HTERT RPE-1 (cell line): ENCODE data around the gene TMA7.

Experiments used
- in situ Hi-C: fragments of 300-500 bp; cut with MboI; formaldehyde crosslinking; loops from 4 replicates; pipeline ENCODE4 v1.14.3; 2020; ENCODE audit warnings: low sequenced_read_pairs

The TMA7 gene

DNA sequence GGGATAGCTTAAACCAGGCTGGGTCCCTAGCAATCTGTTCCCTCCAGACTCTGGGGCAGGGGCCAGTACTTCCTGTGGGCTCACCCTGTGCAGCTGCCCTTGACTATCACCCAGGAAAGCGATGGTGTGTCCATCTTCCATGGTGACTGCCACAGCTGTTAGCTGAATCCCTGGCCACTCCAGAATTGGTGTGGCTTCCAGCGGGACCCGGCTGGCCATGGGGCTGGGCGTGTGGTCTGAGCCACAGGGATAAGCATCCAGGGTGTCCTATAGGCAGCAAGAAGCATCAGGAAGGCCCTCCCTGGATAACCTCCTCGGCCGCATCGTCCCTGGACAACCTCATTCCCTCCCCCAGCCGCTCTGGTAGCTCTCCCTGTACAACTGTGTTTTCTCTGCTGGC is 17.4 kb upstream of the TMA7 start:
- in situ Hi-C loops, result no loop called here

DNA sequence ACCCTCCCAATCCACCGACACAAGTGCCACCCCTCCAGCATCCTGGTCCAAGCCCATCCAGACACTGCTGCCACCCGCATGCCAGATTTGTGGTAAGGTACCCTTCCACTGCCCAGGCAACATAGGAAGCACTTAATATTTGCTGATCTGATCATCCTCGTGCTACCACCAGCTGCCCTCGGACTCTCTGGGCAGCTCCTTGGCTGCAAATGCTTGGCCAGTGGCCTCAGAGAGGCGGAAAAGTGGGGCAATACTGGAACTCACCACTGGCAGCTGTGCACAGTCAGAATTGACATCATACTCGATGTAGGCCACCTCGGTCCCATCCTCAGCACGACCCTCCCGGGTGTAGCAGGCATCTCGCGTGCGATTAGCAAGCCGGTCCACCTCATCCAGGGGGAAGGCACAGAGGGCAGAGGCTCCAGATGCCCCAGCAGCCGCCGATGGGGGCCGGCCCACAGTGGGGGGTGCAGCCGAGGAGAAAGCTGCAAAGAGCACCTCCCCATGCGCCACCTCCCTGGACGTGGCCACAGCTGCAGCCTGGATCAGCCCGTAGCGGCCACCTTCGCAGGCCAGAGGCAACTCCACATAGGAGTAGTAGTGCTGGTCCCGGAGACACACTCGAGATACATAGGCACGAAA is 16.7 kb upstream of the TMA7 start:
- in situ Hi-C loops, result no loop called here

DNA sequence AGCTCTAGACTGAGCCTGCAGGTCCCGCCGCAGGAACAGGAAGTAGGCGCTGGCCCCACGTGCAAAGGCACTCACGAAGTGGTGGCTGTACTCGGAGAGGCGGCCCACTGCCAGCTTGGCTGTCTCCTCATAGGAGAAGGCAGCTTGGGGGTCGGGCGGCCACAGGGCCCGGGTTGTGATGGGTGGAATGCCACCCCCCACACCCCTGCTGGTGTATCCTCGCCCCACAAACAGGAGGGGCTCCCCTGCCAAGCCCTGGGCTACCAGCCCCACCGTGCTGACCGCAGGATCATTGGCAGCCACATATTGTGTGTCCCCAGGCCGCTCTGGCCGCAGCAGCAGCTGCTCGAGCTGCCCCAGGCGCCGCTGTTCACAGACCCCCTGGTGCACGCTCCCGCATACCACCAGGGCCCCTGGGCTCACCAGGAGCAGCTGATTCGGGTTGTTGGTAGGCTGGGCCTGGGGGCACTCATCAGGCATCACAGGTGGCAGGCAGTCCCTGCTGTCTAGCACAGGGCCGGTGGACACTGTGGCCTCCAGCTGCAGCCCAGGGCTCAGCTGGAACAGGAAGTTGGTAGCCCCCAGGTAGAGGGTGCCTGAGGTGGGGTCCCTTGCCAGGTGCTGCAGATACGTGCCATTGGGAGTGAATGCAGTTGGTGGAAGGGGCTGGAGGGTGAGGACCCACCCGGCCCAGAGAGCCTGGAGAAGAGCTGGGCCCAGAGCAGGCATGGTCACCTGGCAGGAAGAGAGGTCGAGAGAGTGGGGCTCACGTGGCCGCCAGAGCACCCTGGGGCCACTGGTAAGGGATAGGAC is 16.0 kb upstream of the TMA7 start:
- in situ Hi-C loops, result no loop called here

DNA sequence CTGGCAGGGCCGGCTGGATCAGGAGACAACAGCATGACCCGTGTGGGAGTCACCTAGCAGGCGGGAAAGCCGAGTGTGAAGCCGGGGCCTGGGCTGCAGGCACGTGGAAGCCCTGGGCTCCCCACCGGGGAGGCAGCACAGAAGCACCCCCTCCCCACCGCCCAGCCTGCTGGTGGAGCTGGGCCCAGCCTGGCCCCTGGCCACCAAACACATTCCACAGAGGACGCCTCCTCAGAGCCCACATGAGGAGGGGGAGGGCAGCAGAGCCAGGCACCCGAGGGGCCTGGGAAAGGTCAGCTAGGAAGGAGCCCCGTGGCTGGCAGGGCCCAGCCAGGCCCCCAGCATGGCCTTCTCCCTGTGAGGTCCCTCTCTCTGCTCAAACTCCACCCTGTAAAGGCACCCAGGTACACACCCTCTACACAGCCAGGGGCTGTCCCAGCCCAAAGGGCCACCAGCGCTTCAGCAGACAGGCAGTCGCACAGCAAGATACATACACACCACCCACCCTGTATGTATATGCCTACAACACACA is 14.7 kb upstream of the TMA7 start:
- in situ Hi-C loops, result no loop called here

DNA sequence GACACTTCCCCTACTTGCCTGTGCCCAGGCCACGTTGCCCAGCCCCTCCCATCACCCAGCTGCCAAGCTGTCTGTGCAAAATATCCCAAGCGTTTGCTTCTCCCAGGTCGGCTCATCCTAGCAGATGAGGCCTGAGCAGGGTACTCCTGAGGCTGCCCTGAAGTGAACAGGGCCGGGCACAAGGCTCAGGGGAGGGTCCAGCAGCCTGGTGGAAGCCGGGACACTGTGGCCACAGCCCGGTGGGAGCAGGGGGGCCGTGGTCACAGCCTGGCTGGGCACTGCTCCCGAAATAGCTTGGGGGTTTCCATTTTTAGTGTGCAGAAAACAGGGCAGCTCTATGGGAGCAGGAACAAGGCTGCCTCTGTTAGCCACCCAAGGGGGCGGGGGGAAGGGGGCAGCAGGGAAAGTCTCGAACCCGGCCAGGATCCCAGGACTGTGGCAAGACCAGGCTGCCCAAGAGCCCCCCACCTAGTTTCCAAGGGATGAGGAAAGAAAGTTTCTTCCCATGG is 13.6 kb upstream of the TMA7 start:
- in situ Hi-C loops, result no loop called here

DNA sequence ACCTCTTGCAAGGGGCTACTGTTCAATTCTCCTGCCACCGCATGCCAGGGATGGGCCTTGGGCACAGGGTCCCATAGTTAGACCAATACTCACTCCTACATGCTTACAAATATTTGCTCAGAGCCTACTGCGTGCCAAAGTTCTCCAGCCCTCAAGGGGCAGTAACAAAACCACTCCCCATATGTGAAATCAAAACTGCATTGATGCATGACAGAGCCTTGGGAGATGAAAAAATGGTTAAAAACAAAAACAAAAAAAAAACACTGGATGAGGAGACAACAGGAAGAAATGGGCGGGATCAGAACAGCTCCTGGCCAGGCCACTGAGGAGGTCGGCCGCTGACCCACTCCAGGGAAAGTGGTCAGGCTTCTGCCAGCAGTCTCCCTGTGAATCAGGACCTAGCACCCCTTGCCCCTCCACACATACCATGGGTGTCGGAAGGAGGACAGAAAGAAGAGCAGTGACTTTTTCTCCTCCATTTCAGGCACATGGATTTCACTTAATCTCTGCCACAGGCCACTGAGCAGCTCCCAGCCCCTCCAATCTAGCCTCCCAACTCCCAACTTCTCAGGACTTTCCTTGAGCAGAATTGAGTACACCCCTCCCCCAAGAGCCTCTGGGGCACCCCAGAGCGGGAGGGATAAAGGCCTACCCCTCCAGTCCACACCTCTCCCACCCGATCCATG is 13.0 kb upstream of the TMA7 start:
- in situ Hi-C loops, result no loop called here

DNA sequence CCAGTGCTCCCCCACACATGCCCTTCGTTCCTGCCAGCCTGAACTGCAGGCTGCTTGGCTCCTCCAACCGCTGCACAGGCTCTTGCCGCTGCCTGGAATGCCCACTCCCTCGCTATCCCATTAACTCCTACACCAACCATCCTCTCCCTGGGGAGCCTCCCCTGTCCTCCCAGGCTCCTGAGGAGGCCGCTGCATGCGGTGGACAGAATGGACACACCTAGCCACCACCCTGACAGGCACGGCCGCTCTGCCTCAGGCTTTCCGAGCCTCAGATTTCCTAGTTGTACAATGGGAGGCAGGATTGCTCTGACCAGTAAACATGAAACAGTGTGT is 12.5 kb upstream of the TMA7 start:
- in situ Hi-C loops, result no loop called here

DNA sequence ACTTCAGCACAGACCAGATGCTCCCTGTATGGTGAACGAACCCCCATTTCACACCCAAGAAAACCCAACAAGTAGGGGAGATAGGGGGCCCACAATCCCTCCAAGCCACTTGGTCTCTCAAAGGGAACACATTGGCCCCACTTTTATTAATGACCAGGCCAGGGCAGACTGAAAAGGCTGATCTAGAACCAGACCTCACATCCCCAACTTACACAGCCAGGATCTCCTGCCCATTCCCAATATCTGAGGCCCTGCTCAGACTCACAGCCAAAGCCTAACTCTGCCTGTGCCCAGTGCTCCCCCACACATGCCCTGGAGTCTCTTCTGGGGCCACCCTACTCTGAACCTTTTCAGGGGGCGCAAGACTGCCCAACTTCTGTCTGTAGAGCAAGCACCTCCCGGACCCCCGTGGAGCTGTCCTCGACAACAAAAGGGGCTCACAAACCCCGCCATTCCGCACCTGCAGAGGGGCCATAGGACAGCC is 11.9 kb upstream of the TMA7 start:
- in situ Hi-C loops, result no loop called here

DNA sequence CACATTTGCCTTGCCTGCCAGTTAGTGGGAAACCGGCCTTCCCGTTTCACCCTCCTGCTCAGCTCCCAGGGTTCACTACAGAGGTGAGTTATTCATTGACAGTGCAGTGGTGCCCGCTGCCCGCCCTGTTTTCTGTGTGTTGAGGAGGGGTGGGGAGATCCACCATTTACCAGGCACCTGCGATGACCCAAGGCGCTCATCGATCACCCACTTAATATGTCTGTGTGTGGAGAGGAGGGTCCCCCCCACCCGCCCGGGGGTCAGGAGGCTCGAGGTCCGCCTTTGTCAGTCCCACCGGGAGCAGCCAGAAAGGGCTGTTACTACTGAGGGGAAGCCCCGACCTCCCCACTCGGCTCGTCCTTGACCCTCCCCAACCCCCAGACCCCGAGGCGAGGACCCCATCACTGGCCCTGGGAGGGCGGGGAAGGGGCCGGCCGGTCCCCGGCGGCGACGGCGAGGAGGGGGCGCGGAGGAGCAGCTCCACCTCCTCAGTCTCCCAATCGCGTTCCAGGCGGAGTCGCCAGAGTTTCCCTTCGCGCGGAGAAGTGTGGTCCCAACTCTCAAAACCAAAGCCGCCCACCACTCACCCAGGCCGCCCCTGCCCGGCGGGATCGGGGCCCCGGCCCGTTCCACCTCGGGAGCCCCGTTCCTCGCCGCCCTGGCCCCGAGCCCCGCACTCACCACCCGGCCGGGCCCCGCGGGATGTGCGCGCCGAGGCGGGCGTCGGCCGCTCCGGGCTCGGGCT is 11.3 kb upstream of the TMA7 start:
- in situ Hi-C loops, result no loop called here

DNA sequence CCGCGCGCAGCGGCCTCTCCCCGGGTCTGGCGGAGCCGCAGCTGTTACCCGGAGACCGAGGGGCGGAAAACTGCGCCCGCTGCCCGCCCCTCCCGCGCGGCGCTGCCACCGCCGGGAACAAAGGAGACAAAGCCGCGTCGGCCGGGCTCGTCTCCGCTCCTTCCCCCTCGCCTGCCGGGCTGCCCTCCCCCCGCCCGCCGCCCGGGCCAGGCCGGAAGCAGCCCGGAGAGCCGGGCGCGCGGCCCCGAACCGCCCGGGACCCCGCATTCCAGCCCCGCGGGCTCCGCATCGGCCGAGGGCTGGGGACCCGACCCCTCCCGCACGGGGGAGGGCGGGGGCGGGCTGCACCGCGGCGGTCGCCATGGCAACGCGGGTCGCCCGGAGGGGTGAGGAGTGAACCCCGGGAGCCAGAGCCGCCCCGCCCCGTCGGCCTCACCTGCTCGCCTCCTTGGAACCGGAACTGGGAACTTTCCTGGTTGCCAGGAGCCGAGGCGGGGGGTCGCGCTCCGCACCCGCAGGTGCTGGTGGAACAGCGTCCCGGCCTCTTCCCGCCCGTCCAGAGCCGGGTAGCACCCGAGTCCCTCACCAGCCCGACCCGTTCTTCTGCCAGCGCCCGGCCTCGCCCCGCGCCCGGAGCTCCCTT is 10.6 kb upstream of the TMA7 start:
- in situ Hi-C loops, result no loop called here

DNA sequence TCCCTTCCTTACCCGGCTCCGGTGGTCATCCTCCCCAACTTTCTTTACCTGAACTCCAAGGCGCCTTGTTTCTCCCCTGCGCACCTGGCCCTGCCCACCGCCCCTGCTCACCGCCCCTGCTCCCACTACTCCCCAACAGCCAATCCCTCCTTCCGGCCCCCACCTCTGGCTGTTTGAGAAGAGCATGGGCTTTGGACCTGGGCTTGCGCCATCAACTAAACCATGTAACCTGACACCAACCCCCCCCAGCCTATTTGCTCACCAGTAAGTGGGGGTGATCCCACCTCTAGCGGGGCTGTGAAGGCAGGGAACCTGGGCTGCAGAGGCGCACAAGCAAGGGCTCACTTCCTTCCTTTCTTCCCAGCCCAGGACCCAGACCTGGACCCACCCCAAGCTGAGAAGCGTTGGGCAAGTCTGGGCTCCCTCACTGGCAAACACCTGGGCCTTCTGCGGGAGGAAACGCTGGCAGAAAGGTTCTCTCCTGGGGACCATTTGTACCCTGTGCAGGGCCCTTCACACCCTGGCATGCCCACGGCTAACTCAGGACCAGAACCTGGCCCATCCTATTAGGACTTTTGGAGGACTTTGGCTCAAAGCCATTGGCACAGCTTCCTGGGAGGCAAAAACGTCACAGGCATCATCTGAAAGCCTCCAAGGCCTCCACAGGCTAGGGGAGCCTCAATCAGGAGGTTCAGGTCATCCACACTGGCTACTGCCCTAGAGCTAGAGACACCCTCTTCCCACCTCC is 9.9 kb upstream of the TMA7 start, which contains the start of gene PLXNB1:
Gene PLXNB1, minus strand, starts transcription at position 127 of the 748 bp plus-strand sequence. CDS start 5,475 bp downstream, outside the sequence.
- in situ Hi-C loops, result no loop called here

DNA sequence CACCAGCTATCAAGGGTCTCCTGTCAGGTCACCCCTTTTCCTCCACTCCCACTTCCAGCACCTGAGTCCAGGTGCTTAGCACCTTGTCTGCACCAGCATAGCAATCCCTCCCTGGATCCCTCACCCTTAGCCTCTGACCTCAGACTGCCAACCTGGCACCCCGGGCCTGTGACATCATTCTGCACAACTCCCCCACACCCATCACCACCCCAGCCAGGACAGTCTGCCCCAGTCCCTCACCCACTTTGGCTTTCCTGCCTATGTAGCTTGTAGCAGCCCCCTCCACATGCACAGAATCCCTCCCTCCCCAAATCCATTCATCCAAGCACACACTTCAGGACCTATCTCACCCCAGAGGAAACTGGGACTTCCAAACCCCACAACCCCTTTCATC is 9.4 kb upstream of the TMA7 start:
- in situ Hi-C loops, result no loop called here

DNA sequence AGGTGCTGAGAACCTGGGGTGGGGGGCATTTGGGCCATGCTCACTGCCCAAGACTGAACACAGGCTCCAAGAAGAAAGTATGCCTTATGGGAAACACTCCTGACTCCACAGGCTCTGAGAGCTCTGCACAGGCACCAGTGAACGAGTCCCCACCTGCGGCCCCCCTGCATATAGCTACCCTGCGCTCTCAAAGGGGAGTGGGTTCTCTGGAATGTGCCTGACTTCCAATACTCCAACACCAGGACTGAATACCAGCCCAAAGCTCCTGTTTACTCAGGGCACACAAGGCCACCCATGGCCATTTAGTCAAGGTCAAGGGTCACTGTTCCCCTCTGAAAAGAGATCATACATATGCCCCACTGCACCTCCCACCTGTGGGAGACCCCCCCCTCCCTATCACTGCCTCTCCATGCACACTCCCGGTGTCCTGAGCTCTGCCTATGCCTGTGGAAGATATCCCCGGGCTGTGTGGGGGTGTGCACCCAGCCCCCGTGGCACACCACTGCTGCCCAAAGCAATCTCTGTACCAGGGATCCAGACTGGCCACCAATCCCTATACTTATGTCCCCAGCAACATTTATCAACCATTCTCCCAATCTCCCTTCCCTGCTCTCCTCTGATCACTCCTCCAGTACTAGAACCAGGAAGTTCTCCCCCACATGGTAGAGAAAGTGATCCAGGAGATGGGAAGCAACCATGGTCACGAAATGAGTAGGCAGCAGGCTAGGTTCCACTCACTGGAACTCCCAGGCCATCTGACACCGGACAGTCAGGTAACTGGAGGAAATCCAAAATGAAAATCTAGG is 8.6 kb upstream of the TMA7 start:
- in situ Hi-C loops, result no loop called here

DNA sequence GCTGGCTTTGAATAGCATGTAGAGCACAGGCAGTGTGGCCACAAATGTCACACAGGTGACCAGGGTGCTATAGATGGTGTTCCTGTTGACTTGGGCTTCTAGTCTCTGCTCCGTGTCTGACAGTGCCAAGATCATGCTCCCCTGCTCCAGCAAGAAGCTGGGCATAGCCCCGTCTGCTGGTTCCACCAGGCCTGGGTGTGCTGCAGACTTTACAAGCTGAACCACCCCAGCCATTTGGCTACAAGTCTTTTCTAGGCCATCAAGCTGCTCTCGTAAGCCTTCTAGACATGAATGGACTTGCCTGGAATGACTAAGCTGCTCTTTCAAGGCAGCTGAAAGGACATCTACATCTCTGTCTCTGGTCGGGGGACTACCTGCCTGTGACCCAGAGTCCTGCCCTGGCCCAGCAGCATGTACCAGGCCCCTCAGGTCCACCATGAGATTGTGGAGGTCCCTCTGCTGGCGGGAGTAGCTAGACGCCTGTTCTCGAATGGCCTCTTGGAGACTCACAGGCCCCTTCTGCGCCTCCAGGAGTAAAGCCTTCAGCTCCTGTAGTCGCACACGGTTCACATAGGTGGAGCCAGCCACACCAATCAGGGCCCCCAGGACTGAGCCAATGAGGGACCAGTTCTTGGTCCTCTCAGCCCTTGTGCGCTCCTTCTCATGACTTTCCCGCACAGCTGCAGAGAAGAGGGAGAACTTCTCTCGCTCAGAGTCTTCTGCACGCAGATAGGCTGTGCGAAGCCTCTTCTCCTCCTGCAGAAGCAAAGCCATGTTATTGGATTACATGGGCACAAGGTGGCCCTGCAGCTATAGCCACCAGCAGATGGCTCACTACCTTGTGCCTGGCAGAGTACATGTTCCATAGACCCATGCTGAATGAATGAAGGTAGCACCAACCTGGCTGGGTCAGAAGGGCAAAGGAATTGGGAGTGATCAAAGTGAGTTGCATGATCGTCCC is 7.4 kb upstream of the TMA7 start:
- in situ Hi-C loops, result no loop called here

DNA sequence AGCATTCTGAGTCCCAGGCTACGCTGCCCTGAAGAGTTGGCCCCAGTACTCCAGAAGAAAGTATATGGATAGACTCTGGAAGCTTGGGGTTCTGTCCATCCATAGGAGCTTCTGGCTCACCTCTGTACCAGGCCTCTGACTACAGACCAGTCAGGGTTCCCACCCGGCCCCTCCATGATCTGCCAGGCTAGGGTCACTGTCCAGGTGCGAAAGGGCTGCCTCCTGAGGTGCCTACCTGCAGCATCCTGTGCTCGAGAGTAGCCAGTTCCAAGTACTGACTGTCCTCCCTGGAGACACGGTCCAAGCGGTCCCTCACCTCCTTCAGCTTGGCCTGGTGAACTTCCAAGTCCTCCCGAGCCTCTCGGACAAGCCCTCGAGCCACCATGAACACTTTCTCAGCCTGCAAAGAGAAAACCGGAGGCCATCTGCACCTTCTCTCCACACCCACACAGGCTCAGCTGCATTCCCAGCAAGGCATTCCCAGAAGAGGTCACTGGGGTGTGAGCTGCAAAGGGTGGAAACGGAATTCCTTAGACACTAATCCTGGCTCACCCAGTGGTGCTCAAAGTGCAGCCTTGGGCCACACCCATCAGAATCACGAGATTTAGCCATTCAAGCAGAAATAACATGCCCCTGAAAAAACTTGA is 6.5 kb upstream of the TMA7 start:
- in situ Hi-C loops, result no loop called here

DNA sequence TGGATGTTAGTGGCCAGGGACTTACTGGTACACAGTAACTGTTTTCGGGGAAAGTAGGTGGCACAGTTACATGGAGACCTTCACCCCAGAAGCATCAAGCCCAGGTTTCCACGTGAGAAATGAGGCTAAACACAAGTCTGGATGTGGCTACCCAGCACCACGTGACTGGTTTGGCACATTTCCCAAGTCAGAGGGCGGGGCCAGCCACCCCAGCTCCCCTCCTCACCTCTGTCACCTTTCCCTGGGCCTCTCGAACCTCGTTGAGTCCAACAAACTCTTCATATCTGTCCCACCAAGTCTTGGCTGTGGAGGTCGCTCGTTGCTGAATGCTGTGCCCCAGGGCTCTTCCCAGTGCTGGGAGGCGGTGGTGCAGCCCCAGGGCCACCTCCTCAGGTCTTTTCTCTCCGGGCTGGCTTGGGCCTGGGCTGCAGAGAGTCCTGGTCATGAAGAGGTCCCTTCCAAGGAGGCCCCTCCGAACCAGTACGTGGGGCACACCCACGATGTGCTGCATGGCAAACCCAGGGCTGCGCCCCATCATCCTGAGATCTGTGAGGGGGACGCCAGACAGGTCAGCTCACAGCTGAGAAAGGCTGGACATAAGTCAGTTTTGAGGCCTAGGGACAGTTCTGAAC is 5.3 kb upstream of the TMA7 start:
- in situ Hi-C loops, result no loop called here

DNA sequence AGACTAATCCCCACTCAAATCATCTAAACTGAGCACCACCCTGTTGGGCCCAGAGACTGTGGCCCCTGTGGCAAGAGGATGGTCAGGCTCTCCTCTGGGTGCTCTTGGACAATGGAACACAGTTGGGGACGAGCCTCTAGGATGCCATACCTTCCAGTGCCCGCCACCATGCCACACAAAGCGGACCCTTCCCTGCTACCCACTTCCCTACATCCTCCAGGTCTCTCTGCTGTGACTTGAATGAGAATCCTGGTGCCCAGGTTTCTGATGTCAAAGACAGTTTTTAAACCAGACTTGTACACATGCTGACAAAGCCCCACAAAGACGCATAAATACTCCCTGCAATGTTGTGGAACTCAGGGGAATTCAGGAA is 4.8 kb upstream of the TMA7 start:
- in situ Hi-C loops, result no loop called here
